AG08395 (cell line): ENCODE data around the gene ASIC1.
A peak's percentile ranks its signal among the peaks of the same experiment; 100 is the strongest.

Source experiments
- DNase-seq: peaks from one replicate; pipeline ENCODE4 v3.0.0; 2012; ENCODE audit warnings: mixed read lengths, low spot score

Gene ASIC1

DNA sequence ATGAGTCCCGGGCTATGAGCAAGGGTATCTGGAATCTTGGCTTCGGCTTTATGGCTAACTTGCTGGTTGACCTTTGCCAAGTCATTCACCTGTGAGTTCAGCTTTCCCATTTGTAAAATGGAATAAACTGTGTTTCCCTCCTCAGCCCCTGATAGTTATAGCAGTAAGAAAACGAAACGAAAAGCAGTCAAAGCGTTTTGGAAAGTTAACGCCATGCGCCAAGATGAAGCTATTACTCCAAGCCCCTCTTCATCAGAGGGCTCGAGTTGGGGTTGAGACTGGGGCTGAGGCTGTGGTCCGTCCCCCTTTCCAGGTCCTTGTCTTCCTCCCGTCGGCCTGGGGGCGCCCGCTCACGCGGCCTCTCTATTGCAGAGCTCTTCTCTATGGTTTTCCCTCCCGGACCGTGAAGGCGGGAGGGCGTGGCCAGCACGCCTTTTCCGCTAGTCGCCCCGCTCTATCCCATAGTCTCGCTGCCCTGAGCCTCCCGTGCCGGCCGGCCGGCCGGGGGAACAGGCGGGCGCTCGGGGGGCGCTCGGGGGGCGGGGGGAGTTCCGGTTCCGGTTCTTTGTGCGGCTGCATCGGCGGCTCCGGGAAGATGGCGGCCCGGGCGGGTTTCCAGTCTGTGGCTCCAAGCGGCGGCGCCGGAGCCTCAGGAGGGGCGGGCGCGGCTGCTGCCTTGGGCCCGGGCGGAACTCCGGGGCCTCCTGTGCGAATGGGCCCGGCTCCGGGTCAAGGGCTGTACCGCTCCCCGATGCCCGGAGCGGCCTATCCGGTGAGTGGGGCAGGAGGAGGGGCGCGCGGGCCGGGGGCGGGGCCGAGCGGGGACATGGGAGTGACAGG is 27.6 kb downstream of the ASIC1 start, which contains the start of gene SMARCD1:
SMARCD1 (plus strand) TSS at position 568 of the 840 bp plus-strand sequence; CDS start at position 596, 28 bp downstream.
- DNase-seq, result peak; percentile 90

GRCh38 chr12:50085615-50086072 is 28.2 kb downstream of the ASIC1 start:
- DNase-seq, result no peak

DNA sequence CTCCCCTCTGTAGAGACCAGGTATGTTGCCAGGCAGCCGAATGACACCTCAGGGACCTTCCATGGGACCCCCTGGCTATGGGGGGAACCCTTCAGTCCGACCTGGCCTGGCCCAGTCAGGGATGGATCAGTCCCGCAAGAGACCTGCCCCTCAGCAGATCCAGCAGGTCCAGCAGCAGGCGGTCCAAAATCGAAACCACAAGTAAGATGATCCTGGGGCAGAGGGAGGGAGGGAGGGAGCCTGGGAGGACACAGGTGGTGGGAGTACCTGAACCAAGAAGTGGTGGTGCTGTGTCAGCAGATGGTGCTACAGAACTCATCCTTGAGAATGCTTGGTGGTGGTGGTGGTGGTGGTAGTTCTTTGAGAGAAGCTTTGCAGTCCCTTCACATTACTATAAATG is 28.8 kb downstream of the ASIC1 start:
- no peak for DNase-seq

DNA sequence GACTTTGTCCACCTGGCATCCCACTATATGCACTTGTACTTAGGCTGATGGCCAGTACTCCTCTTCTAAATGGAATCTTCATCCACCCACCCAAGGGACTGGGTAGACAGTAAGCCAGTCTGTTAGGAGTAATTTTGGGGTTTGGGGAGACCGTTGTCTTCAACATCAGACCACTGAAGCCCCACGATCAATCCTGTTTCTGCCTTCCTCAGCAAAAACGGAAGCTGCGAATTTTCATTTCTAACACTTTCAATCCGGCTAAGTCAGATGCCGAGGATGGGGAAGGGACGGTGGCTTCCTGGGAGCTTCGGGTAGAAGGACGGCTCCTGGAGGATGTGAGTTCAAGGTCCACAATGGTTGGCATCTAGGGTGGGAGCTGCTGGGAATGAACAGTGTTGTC is 29.8 kb downstream of the ASIC1 start:
- no peak for DNase-seq

- peak; percentile 40 for DNase-seq
Observed at GRCh38 chr12:50087995-50088394, 30.6 kb downstream of the ASIC1 start.

- DNase-seq, result peak; percentile 49
Observed at GRCh38 chr12:50088577-50089335, 31.4 kb downstream of the ASIC1 start.

DNA sequence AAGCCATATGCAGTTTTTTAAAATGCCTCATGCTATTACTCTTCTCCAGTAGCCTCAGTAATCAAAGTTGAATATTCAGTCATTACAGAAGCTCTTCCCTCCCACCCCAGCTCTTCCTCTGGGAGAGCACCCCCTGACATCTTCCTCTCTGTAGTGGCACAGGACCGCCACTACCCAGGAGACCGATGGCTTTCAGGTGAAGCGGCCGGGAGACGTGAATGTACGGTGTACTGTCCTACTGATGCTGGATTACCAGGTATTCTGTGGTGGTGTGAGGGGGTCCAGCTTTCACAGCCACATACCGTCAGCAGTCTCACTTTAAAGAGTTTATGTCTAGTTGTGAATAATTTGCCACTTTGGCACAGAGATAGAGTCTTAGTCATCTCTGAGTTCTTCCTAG is 32.3 kb downstream of the ASIC1 start:
- no peak for DNase-seq

DNA sequence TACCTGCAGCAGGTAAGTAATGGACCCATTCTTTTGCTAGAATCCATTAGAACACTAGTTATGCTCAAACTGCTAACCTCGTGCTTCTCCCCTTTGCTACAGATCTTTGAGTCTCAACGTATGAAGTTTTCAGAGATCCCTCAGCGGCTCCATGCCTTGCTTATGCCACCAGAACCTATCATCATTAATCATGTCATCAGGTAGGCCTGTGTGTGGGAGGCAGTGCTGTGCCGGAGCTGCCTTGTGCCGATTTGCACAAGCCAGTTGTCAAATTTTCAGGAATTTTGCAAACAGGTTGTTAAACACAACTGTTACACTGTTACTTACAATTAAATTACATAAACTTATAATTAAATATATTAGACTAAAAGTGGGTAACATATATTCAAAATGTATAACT is 33.0 kb downstream of the ASIC1 start:
- DNase-seq, result no peak

DNA sequence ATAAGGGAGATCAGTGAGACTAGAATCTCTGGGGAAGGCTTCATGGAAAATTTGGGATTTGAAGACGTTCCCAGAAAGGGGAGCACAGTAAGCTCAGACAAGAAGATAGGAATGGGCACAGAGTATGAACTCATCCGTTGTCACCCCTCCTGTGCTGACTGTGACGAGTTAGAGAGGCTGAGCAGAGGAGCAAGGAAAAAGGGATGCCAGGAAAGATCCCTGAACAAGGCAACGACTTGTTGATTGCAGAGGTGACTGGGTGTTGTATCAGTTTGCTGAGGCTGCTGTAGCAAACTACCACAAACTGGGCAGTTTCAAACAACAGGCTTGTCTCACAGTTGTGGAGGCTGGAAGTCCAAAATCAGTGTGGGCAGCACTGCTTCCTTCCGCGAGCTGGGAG is 40.6 kb downstream of the ASIC1 start:
- no peak for DNase-seq

DNA sequence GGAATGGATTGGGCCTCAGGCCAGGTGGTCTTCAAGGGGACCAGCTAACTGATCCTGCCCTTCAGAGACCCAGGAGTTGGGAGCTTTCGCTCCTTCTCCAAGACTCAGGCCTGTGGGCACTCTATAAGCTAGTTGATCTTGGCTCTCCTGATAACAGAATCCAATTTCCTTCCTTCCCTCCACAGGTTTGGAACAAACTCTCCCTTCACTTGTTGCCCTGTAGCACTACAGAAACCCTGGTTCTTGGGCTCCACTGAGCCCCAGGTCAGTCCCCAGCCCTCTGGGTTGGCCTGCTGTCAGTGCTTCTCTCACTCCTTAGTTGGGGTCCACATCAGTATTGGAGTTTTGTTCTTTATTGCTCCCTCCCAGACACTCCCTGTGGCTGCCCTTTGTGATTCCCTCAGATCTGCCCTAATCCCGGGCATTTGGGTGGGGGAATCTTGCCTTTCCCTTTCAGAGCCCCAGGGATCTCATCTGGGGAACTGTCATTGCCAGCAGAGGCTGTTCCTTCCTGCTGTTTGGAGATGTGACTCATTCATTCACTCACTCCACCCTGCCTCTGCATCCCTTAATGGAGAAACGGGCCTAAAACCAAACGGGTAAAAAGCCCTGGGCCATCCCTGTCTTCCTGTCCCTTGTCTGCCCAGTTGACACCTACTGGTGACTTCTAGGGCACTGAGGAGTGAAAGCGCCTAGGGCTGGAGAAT is 42.1 kb downstream of the ASIC1 start:
- peak; percentile 81 for DNase-seq

DNA sequence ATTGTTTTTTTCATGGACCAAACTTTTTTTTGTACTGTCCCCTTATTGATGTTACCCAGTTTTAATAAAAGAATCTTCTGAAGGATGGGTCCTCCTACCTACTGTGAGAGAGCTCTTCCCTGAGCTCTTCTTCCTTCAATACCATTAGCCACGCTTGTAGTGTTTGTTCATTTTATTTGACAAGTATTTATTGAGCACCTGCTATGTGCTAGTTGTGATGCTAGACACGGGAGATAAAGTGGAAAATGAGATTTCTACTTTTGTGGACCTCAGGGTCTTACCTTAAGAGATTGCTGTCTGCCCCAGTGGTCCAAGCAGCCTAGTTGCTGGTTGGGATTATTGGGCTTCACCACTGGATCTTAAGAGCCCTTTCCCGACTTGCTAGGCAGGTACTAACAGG is 43.2 kb downstream of the ASIC1 start:
- no peak for DNase-seq

DNA sequence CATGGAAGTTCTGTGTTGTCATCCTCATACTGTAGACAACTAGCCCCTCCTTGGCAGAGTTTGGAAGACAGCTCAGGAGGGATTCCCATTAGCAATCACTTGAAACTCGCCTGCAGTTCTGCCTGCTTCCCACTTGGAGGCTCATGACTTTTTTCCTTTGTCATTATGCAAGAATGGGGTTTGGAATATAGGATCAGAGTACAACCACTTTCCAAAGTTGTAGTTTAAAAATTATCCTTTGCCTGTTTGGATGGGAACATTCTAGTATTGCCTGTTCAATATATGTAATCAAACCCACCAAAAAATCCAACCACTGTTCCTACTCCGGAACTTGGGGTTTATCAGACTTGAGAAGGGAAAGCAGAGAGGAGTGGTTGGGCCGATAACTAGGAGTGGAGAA is 44.3 kb downstream of the ASIC1 start:
- peak; percentile 58 for DNase-seq

DNA sequence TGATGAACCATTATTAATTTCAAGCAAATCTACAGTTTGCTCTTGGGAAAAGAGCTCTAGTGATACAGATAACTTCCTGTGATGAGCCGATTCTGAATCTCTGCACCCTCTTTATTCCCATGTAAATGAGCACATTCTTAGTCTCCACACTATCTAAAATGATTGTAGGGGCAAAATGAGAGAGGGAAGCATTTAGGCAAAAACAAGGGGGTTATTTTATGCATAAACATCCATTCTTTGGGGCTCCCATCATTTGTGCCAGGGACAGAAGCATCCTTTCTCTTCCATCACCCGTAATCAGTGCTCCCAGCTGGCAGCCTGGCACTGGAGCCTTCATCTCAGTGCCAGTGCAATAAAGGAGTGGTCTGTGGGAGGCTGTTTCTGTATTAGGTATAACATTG is 44.7 kb downstream of the ASIC1 start:
- DNase-seq, result no peak

DNA sequence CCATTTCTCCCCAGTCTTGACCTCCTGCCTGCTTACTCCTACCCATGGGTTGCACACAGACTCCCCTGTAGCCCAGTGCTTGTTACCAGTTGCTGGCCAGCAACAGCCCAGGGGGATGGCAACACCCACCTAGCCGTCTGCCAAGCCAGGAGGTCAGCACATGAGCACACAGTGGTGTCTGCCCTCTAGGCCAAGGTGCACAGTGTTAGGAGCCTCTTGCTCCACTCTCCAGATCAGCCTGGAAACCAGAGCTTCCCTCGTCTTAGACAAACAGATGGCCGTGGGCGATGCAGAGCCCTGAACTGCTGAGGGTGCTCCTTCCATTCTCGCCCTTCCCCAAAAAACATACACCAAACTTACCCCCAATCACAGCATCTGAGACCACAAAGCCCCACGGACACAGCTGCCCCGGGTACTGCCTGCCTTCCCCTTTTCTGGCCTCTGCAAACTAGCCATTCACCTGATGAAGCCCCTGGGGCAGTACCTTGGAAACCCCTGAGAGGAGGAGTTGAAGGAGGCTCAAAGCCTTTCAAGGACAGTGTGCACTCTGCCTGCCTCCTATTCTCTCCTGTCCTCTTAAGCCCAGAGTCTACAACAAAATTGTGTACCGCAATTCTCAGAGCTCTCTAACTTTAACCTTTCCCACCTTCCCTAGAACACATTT is 45.4 kb downstream of the ASIC1 start:
- no peak for DNase-seq

GRCh38 chr12:50103351-50103750 is 46.0 kb downstream of the ASIC1 start:
- no peak for DNase-seq

GRCh38 chr12:50103767-50104321 is 46.4 kb downstream of the ASIC1 start, which contains the start of gene GPD1:
GPD1 (plus strand) TSS chr12:50104008; CDS start chr12:50104051, 43 bp downstream.
- peak; percentile 70 for DNase-seq

- no peak for DNase-seq
Observed at GRCh38 chr12:50104417-50105366, 47.3 kb downstream of the ASIC1 start.

GRCh38 chr12:50105913-50106450 is 48.6 kb downstream of the ASIC1 start:
- no peak for DNase-seq

DNA sequence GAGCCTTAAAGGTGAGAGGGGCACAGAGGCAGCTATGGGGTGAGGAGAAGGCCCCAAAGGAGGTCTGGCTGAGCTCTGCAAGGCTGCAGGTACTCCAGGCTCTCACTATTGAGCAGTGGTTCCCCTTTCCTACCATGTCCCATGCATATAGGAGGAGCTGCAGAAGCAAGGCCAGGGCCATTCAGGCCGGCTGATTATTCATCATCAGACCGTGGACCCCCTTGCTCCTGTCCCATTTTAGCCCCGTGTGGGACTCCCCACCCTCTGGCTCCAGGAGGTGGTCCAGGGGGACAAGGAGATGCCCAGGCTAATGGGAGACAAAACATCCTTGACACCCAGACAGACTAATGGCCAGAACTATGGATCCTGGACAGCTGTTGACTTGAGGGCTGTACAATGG is 49.5 kb downstream of the ASIC1 start:
- no peak for DNase-seq
